GM21576 (cell line): Measurements from ENCODE around the gene ATP2B3.
"Not testable (repeated sequence)": the region's sequence is repeated elsewhere in the genome, so short reads cannot be mapped to it uniquely, and the experiment has no call there.

Experiments
- ATAC-seq: cut with Tn5 transposase; IDR thresholded peaks from one replicate; pipeline ENCODE4 v1.9.1; 2021; ENCODE audit warnings: mild to moderate bottlenecking, moderate library complexity; ENCODE audit not compliant: unreplicated experiment

The ATP2B3 gene

GRCh38 chrX:153592091-153592833 lies 74.8 kb downstream of the ATP2B3 start:
- ATAC-seq: no peak

DNA sequence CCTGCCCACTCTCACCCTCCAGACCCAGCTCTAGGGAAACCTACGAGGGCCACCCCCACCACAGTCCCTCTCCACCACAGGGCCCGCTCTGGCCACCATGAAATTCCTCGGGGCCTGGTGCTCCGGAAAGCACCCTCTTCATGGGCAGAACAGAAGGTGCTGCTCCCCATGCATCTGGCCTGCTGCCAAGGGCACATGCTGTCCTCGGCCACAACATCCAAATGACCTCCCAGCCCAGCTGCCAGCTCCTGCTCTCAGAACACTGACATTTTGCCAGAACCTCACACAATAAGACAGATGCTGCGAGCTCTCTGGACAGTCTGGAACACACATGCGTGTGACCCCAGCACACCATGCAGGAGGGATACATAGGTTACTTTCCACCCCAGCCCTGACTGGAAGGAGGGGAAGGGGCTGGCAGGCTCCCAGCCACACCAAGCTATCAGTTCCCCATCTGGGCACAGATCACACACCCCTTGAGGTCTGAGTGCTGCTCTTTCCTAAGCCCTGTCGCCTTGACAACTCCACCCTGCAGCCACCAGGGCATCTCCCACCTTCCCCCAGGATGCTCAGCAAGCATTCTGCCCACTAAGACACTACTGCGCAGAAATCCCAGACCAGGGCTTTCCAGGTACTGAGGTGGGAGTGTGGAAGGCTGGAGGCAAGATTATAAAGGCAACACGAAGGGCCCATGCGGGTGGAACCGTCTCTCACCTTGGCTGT lies 75.7 kb downstream of the ATP2B3 start:
- ATAC-seq: no peak

DNA sequence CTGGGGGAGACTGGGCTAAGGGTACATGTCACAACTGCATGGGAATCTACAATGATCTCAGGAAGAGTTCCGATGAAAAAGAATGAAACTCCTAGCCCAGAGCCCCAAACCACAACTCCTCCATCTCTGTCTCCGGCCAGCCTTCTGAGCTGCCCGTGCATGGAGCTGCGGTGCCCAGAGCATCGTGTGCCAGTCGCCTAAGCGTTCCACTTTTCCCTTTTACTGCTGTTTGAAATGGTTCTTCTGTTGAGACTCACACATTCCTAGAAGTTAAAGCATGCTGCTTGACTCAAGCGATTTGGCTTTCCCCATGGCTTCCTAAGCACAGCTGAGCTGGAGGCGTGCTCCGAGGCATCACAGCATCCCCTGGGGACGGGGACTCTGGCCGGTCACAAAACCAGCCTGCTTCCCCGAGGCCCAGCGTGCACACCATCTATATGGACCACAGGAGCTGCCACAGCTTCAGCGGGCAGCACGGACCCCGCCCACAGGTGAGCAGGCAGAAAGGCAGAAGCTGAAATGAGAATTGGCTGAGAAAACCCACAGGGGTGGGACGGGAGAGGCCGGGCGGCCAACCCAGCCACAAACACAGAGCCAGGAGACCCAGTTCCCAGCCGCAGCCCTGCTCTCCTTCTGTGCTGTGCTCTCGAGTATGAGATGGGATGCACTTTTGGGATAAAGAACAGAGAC lies 76.5 kb downstream of the ATP2B3 start:
- no peak for ATAC-seq

GRCh38 chrX:153595387-153595786 lies 77.9 kb downstream of the ATP2B3 start:
- no peak for ATAC-seq

DNA sequence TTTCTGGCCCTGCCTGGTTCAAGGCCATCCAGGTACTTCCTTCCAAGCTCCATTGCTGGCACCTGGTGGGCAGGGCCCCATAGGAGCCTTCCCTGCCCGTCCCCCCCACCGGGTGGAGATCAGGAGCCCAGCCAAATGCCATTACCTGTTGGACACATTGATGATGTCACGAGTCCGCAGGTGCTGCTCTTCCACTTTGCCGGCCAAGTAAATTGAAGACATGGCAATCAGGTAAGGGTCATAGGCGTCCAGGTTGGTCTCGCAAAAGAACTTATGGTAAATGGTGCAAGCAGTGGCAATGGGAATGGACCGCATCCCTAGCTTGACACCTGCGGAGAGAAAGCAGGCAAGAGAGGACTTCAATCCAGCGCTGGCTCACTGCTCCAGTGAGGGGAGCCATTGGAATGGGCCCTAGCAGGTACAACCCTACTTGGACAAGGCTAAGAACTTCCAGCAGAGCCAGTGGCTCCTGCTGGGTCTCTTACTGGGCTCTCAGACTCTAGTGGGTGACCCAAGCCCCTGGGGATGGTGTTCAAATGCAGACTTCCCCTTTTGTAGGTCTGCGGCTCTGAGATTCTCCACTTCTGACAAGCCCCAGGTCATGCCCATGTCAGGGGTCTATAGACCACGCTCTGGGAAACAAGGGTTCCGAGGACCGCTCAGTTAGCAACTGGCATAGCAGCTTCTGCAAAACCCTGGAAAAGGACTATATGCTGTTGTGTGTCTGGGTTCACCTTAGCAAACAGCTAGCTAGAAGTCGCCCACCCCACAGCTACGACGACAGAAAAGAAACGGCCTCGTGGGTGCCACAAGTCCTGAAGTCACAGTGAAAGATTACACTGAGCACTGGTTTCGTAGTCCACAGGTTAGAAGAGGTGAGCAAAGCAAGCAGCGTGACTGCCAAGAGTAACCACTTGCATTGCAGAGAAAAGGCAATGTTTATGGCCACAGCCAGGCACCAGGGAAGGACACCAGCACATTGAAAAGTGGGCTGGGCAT lies 78.7 kb downstream of the ATP2B3 start:
- no peak for ATAC-seq

- ATAC-seq: no peak
Observed at GRCh38 chrX:153596981-153597750, 79.7 kb downstream of the ATP2B3 start.

- peak; percentile 47 for ATAC-seq
Observed at GRCh38 chrX:153598541-153599191, 81.2 kb downstream of the ATP2B3 start, which contains the start of gene CCNQ. Gene CCNQ, minus strand, starts transcription at chrX:153599139. Its CDS starts 66 bp downstream, at chrX:153599073.

- peak; percentile 73 for ATAC-seq
Observed at GRCh38 chrX:153599192-153600031, 82.0 kb downstream of the ATP2B3 start.

DNA sequence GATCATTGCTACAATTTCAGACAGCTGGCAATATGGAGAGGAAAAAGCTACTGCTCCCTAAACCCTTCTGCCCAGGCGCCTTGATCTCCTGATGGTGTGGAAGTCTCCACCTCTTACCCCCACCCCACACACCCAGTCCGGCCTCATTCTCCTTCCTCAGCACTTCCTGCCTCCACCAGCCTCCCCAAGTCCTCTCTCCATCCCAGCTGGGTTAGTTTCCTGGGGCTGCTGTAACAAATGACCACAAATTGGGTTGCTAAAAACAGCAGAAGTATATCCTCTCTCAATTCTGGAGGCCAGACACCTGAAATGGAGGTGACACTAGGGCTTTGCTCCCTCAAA lies 82.6 kb downstream of the ATP2B3 start:
- no peak for ATAC-seq

- ATAC-seq: no peak
Observed at GRCh38 chrX:153600921-153601320, 83.5 kb downstream of the ATP2B3 start.

GRCh38 chrX:153601511-153602110 lies 84.2 kb downstream of the ATP2B3 start:
- ATAC-seq: no peak

- ATAC-seq: no peak
Observed at GRCh38 chrX:153602601-153603000, 85.2 kb downstream of the ATP2B3 start.

DNA sequence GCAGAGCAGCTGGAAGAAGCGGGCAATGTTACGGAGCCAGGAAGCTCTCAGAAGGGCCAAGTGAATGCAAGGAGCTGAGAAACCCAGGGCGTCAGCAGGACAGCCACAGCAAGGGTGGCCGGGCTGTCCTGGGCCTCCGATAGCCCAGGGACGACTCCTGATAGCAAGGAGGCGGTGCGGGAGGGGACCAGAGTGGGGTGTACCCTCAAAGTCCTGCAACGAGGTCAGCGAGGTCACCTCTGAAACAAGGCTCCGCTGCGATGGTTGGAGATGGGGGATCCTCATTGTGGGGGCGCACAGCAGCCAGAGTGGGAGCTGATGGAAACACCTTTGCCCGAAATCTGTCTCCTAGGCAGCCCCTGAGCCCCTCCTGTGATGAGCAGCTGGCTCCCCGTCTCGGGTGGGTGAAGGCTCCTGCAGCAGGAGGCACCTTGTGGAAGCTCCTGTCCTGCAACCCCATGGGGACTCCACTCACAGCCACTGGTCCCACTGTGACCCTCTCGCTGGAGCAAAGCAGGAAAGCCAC lies 85.8 kb downstream of the ATP2B3 start:
- ATAC-seq: no peak

- not testable (repeated sequence) for ATAC-seq
Observed at GRCh38 chrX:153604666-153605380, 87.4 kb downstream of the ATP2B3 start.

DNA sequence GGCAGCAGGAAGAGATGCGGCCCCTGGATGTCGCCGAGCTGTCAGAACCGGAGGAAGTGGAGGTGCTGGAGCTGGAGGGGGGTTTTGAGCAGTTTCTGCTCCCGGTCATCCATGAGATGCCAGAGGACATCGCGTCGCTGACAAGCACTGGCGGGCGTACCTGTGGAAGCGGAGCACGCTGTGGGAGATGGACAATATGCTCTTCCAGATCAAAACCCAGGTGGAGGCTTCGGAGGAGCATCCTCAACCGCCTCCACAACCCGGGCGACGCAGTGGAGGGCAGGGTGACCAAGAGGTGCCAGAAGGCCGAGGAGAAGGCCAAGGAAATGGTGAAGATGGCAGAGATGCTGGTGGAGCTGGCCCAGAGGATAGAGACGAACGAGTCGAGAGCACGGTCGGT lies 89.1 kb downstream of the ATP2B3 start:
- ATAC-seq: no peak

GRCh38 chrX:153608376-153608775 lies 90.9 kb downstream of the ATP2B3 start:
- no peak for ATAC-seq

DNA sequence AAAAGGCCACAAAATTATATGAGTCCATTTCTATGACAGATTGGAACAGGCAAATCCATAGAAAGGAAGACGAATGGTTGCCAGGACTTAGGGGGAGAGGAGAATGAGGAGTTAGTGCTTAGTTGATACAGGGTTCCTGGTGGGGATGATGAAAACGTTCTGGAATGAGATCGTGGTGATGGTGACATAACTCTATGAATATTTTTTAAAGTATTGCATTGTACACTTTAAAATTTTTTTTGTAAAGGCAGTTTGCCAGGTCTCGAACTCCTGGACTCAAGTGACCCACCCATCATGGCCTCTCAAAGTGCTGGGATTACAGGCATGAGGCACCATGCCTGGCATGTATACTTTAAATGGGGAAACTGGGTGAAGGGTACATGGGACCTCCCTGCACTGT lies 91.4 kb downstream of the ATP2B3 start:
- ATAC-seq: no peak
